Sigmoid colon (tissue), 3 donors: Measurements from ENCODE around the gene SYNE2.

Experiments used
- POLR2A ChIP-seq, 2 donors: fragments of 450-650 bp; IDR thresholded peaks; one replicate each; pipeline ENCODE4 v1.6.1; 2016; ENCODE audit warnings: antibody characterized with exemption in 2 of 2, mild to moderate bottlenecking in 2 of 2, moderate library complexity in 2 of 2
- TF ChIP-seq, protein P1 (sequence below), 4 experiments: fragments of 450-650 bp in 3 of 4; fragments of 200-600 bp in 1 of 4; IDR thresholded peaks; one replicate each; pipeline ENCODE4 v1.5.1; 2016 to 2019; ENCODE audit warnings: antibody characterized with exemption in 4 of 4, mild to moderate bottlenecking in 3 of 4, moderate library complexity in 2 of 4

DNA sequence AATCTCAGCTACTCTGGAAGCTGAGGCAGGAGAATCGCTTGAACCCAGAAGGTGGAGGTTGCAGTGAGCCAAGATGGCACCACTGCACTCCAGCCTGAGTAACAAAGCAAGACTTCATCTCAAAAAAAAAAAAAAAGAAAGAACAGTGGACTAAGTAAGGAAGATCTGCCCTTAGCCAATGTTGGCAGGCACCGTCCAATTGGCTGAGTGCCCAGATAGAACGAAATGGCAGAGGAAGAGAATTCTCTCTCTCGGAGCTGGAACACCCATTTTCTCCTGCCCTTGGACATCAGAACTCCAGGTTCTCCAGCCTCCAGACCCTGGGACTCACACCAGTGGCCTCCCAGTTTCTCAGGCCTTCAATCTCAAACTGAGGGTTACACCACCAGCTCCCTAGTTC lies 391.5 kb downstream of the SYNE2 start:
- TF ChIP-seq, protein P1, sequence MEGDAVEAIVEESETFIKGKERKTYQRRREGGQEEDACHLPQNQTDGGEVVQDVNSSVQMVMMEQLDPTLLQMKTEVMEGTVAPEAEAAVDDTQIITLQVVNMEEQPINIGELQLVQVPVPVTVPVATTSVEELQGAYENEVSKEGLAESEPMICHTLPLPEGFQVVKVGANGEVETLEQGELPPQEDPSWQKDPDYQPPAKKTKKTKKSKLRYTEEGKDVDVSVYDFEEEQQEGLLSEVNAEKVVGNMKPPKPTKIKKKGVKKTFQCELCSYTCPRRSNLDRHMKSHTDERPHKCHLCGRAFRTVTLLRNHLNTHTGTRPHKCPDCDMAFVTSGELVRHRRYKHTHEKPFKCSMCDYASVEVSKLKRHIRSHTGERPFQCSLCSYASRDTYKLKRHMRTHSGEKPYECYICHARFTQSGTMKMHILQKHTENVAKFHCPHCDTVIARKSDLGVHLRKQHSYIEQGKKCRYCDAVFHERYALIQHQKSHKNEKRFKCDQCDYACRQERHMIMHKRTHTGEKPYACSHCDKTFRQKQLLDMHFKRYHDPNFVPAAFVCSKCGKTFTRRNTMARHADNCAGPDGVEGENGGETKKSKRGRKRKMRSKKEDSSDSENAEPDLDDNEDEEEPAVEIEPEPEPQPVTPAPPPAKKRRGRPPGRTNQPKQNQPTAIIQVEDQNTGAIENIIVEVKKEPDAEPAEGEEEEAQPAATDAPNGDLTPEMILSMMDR (IDR thresholded peaks at IDR 0.05): no peak
- no peak for TF ChIP-seq POLR2A (IDR thresholded peaks at IDR 0.05)
